Heart left ventricle (tissue), 16 donors: Measurements from ENCODE around the gene RGS9. TPM values are rescaled to one million over a fixed set of nuclear protein-coding genes. Genes with fewer than 3 reads are reported as not detected.

Experiments used
- ATAC-seq, 4 donors: fragments of 200-7000 bp; cut with Tn5 transposase; one replicate each; pipeline ENCODE4 v1.9.1; 2020 to 2022; ENCODE audit warnings: moderate library complexity in 4 of 4, mild to moderate bottlenecking in 3 of 4, moderate number of reproducible peaks in 1 of 4
- DNase-seq, 5 donors: peaks; one replicate each; pipeline ENCODE4 v3.0.0-alpha.2; 2020
- H3K27ac ChIP-seq, 12 donors: fragments of 200-600 bp; sonication (generic) in 4 of 12; one replicate each; pipeline versions ENCODE4 v1.5.0 to v1.8.0; 2016 to 2022; ENCODE audit warnings: mild to moderate bottlenecking in 2 of 12
- H3K27me3 ChIP-seq, 9 donors: fragments of 200-600 bp; sonication (generic) in 2 of 9; one replicate each; pipeline versions ENCODE4 v1.5.1 to v1.8.0; 2016 to 2022; ENCODE audit warnings: mild to moderate bottlenecking in 3 of 9
- H3K36me3 ChIP-seq, 9 donors: fragments of 200-600 bp; sonication (generic) in 2 of 9; one replicate each; pipeline versions ENCODE4 v1.5.0 to v1.8.0; 2018 to 2022; ENCODE audit warnings: mild to moderate bottlenecking in 2 of 9
- H3K4me1 ChIP-seq, 12 donors: fragments of 200-600 bp; sonication (generic) in 4 of 12; one replicate each; pipeline versions ENCODE4 v1.5.0 to v1.8.0; 2016 to 2022; ENCODE audit warnings: mild to moderate bottlenecking in 3 of 12
- H3K4me3 ChIP-seq, 12 donors: fragments of 200-600 bp; sonication (generic) in 4 of 12; one replicate each; pipeline versions ENCODE4 v1.5.0 to v1.8.0; 2017 to 2022; ENCODE audit warnings: mild to moderate bottlenecking in 9 of 12, moderate library complexity in 4 of 12
- H3K9me3 ChIP-seq, 12 donors: fragments of 200-600 bp; sonication (generic) in 4 of 12; one replicate each; pipeline versions ENCODE4 v1.5.0 to v1.8.0; 2016 to 2022; ENCODE audit warnings: mild to moderate bottlenecking in 1 of 12
- POLR2A ChIP-seq, 2 donors: fragments of 450-650 bp; IDR thresholded peaks; one replicate each; pipeline ENCODE4 v1.6.1; 2017; ENCODE audit warnings: antibody characterized with exemption in 2 of 2, mild to moderate bottlenecking in 2 of 2, moderate library complexity in 2 of 2
- WGBS, 4 donors: extraction: QIAGEN DNeasy Blood & Tissue Kit in 2 of 4; methylation state at CpG; one replicate each; pipeline versions ENCODE4 v1.1.5 to v1.1.7; 2013 to 2018; 5-methylcytosine and 5-hydroxymethylcytosine counted together
- intact Hi-C, 10 donors: fragments of 100-400 bp; cut with DNase I; formaldehyde crosslinking; loops; one replicate each; pipeline versions ENCODE4 v1.11.1 to v1.14.2; 2022
- polyA plus RNA-seq, 2 donors: library from polyadenylated mRNA; stranded (reverse); fragments of 200-250 nt; gene quantifications; one replicate each; pipeline ENCODE4 v1.2.3, GENCODE V29; 2013
- total RNA-seq, 9 donors: library from RNA; depleted of rRNA in 2 of 9; stranded (reverse); fragments of >200 nt in 2 of 9; fragmentation: NEBNext Ultra II Directional in 3 of 9; extraction: Animal tissue kit (Norgen Biotek cat#: 25700) in 3 of 9; gene quantifications; one replicate each; pipeline versions ENCODE4 v1.1.0 to v1.2.4, GENCODE V29; 2016 to 2023
- TF ChIP-seq, protein P1 (sequence below), 12 donors: fragments of 200-600 bp; sonication (generic) in 4 of 12; IDR thresholded peaks; one replicate each; pipeline versions ENCODE4 v1.5.0 to v1.8.0; 2018 to 2022; ENCODE audit warnings: antibody characterized with exemption in 12 of 12, mild to moderate bottlenecking in 5 of 12
- donor health status: ischemic (EF 13 %, LVEDD 7.1; RV severe dilation, severe dysfunction).
- donor health status: healthy with polysubstance abuse.
- donor health status: DM: no; HTN: yes; CAD: no.
- donor health status: DM: no; HTN: no; CAD: no.
- donor health status: ischemic (EF 25% LVEDD 6.9; RV normal size, moderate dysfunction).
- donor health status: ischemic (EF 25% LVEDD 5.7; RV mildly dilated, moderate dysfunction).
- donor health status: healthy.
- donor health status: DM: yes; HTN: yes; CAD: no.
- donor health status: ischemic (EF 35%, LVEDD 5.7; RV mildly dilated, moderate dysfunction).
- donor health status: nonischemic (EF 11% LVEDD 7.7; RV severe dilation, severe dysfunction).
- donor health status: DM: yes; HTN: yes; CAD: no.
- donor health status: PGD.
- donor health status: ischemic (EF 29% LVEDD 5.4; RV normal size, mild dysfunction).
- donor health status: nonischemic (EF 23%, LVEDD 6.1; RV moderate dilation, normal function).

Gene RGS9
- total and polyA plus RNA-seq, 11 donors = 0.68 to 5.1 (median 1.4) TPM

DNA sequence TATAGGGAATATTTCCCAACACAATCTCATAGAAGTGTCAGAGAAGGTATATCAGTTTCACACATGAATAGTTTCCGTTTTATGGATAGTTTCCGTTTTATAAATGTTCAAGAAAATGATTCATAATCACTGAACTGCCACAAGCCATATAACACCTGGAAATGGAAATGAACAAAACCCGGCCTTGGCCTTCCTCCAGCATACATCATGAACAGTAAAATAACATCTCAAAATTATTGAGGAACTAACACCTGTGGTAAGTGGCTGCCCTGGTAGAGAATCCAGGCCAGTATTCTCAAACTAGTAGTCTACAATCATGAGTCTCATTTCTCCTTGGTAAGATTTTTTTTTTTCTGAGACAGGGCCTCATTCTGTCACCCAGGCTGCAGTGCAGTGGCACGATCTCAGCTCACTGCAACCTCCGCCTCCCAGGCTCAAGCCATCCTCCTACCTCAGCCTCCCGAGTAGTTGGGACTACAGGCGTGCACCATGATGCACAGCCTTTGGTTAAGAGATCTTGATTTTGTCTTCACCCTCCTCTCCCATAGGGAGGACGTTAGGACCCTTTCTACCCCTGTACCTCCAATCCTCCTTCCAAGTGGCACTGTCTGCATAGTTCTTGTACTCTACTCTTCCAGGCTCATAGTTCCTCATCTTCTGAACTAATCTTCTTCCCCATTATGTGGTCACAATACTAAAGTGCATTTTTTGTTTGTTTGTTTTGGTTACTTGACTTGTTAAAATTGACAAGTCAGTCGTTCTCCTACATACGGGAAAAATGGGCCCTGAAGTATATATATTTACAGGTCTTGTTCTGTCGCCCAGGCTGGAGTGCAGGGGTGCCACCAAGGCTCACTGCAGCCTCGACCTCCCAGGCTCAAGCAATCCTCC is 15.0 kb upstream of the RGS9 start:
- TF ChIP-seq, protein P1, sequence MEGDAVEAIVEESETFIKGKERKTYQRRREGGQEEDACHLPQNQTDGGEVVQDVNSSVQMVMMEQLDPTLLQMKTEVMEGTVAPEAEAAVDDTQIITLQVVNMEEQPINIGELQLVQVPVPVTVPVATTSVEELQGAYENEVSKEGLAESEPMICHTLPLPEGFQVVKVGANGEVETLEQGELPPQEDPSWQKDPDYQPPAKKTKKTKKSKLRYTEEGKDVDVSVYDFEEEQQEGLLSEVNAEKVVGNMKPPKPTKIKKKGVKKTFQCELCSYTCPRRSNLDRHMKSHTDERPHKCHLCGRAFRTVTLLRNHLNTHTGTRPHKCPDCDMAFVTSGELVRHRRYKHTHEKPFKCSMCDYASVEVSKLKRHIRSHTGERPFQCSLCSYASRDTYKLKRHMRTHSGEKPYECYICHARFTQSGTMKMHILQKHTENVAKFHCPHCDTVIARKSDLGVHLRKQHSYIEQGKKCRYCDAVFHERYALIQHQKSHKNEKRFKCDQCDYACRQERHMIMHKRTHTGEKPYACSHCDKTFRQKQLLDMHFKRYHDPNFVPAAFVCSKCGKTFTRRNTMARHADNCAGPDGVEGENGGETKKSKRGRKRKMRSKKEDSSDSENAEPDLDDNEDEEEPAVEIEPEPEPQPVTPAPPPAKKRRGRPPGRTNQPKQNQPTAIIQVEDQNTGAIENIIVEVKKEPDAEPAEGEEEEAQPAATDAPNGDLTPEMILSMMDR (IDR thresholded peaks at IDR 0.05) = no peak
- TF ChIP-seq POLR2A (IDR thresholded peaks at IDR 0.05) = no peak
- Histone ChIP-seq H3K9me3 (no peaks in the 10 kb centered on the region), H3K4me1 (peaks cover 0 to 12% (median 3%) of the 10 kb centered on the region in 12 donors), H3K27ac (peak overlapping the region in 8 of 12 donors; percentile 77 to 94 (median 91)), H3K27me3 (no peaks in the 10 kb centered on the region), H3K36me3 (no peaks in the 10 kb centered on the region), H3K4me3 (peak overlapping the region; percentile 36 to 82 (median 73))
- WGBS, 4 donors = 80 to 84% (median 82%) methylated on average over 12 of the region's 12 CpGs
- intact Hi-C loops = loop anchor here in 1 of 10 donors (5.0 kb wide), 1 partner anchor 65 kb away; the partner anchor contains the start of gene GNA13
- ATAC-seq (no peak), DNase-seq (no peak)

- peak in 1 of 2 donors; percentile 25 for TF ChIP-seq POLR2A (IDR thresholded peaks at IDR 0.05)
- TF ChIP-seq, protein P1 (IDR thresholded peaks at IDR 0.05) = no peak
- Histone ChIP-seq H3K27me3 (peaks cover 0 to under 1% (median 0%) of the 10 kb centered on the region in 9 donors), H3K4me3 (peak overlapping the region; percentile 36 to 82 (median 73)), H3K27ac (peak overlapping the region; percentile 71 to 94 (median 87)), H3K9me3 (no peaks in the 10 kb centered on the region), H3K36me3 (no peaks in the 10 kb centered on the region), H3K4me1 (peaks cover 0 to 12% (median 3%) of the 10 kb centered on the region in 12 donors)
- DNase-seq = peak; percentile 85 to 89 (median 86)
- ATAC-seq = peak; percentile 74 to 98 (median 92)
- WGBS, 4 donors = 9 to 19% (median 10%) methylated on average over 24 to 55 of the region's 55 CpGs
- intact Hi-C loops = loop anchor here in 1 of 10 donors (5.0 kb wide), 1 partner anchor 66 kb away; the partner anchor contains the start of gene GNA13
These were observed 14.1 kb upstream of the RGS9 start for GRCh38 chr17:65122836-65123756.

GRCh38 chr17:65123757-65124675 is 13.2 kb upstream of the RGS9 start:
- TF ChIP-seq, protein P1 (IDR thresholded peaks at IDR 0.05) = no peak
- no peak for TF ChIP-seq POLR2A (IDR thresholded peaks at IDR 0.05)
- WGBS, 4 donors = 76 to 93% (median 82%) methylated on average over 8 to 9 of the region's 9 CpGs
- H3K27me3 ChIP-seq = peaks cover 0 to 10% (median 0%) of the 10 kb centered on the region in 9 donors
- intact Hi-C loops = loop anchor here in 1 of 10 donors (5.0 kb wide), 1 partner anchor 67 kb away; the partner anchor contains the start of gene GNA13
- H3K9me3 ChIP-seq = no peaks in the 10 kb centered on the region
- H3K27ac ChIP-seq = peak overlapping the region in 10 of 12 donors; percentile 71 to 94 (median 90)
- H3K4me1 ChIP-seq = peaks cover 0 to 12% (median 3%) of the 10 kb centered on the region in 12 donors
- DNase-seq (no peak), ATAC-seq (no peak)
- no peaks in the 10 kb centered on the region for H3K36me3 ChIP-seq
- peak overlapping the region in 9 of 12 donors; percentile 61 to 80 (median 73) for H3K4me3 ChIP-seq
